Heart left ventricle (tissue), 13 donors: ENCODE measurements around the gene NAA16.

Source experiments
- CTCF ChIP-seq, 12 donors: fragments of 200-600 bp; sonication (generic) in 4 of 12; IDR thresholded peaks; one replicate each; pipeline versions ENCODE4 v1.5.0 to v1.8.0; 2018 to 2022; ENCODE audit warnings: antibody characterized with exemption in 12 of 12, mild to moderate bottlenecking in 5 of 12
- POLR2A ChIP-seq, 2 donors: fragments of 450-650 bp; IDR thresholded peaks; one replicate each; pipeline ENCODE4 v1.6.1; 2017; ENCODE audit warnings: antibody characterized with exemption in 2 of 2, mild to moderate bottlenecking in 2 of 2, moderate library complexity in 2 of 2
- donor health status: ischemic (EF 13 %, LVEDD 7.1; RV severe dilation, severe dysfunction).
- donor health status: DM: no; HTN: yes; CAD: no.
- donor health status: DM: no; HTN: no; CAD: no.
- donor health status: ischemic (EF 25% LVEDD 6.9; RV normal size, moderate dysfunction).
- donor health status: ischemic (EF 25% LVEDD 5.7; RV mildly dilated, moderate dysfunction).
- donor health status: ischemic (EF 35%, LVEDD 5.7; RV mildly dilated, moderate dysfunction).
- donor health status: nonischemic (EF 11% LVEDD 7.7; RV severe dilation, severe dysfunction).
- donor health status: DM: yes; HTN: yes; CAD: no.
- donor health status: PGD.
- donor health status: ischemic (EF 29% LVEDD 5.4; RV normal size, mild dysfunction).
- donor health status: nonischemic (EF 23%, LVEDD 6.1; RV moderate dilation, normal function).

GRCh38 chr13:41311406-41312175, 524 bp downstream of the NAA16 start:
- TF ChIP-seq CTCF (IDR thresholded peaks at IDR 0.05), result no peak
- no peak for TF ChIP-seq POLR2A (IDR thresholded peaks at IDR 0.05)
